Loucy (cell line): ENCODE measurements around the gene ZNF385C.
"Not testable (repeated sequence)": the region's sequence is repeated elsewhere in the genome, so short reads cannot be mapped to it uniquely, and the experiment has no call there.

Experiments
- H2AFZ ChIP-seq: fragments of 200-600 bp; sonication (generic); 2 replicates; pipeline ENCODE4 v1.6.0; 2016; ENCODE audit warnings: antibody characterized with exemption, mild to moderate bottlenecking, low read length, moderate library complexity
- H3F3A ChIP-seq: fragments of 200-600 bp; 2 replicates; pipeline ENCODE4 v1.6.0; 2016; ENCODE audit warnings: antibody characterized with exemption, low read depth, mild to moderate bottlenecking
- H3K27me3 ChIP-seq: fragments of 200-600 bp; sonication (generic); 2 replicates; pipeline ENCODE4 v1.6.1; 2014; ENCODE audit warnings: low read length, mild to moderate bottlenecking; ENCODE audit not compliant: insufficient read depth, poor library complexity, severe bottlenecking
- H3K36me3 ChIP-seq: fragments of 200-600 bp; sonication (generic); 2 replicates; pipeline ENCODE4 v1.6.1; 2016; ENCODE audit warnings: low read length; ENCODE audit not compliant: insufficient read depth
- H3K4me1 ChIP-seq: fragments of 200-600 bp; sonication (generic); 2 replicates; pipeline ENCODE4 v1.5.1; 2014; ENCODE audit warnings: low read length, mild to moderate bottlenecking; ENCODE audit not compliant: insufficient read depth, poor library complexity, severe bottlenecking
- H3K4me2 ChIP-seq: fragments of 200-600 bp; sonication (generic); 2 replicates; pipeline ENCODE4 v1.6.0; 2014; ENCODE audit warnings: antibody characterized with exemption, low read length, low read depth, mild to moderate bottlenecking; ENCODE audit not compliant: poor library complexity, severe bottlenecking
- H3K4me3 ChIP-seq: fragments of 200-600 bp; sonication (generic); 2 replicates; pipeline ENCODE4 v1.5.1; 2014; ENCODE audit warnings: low read length, mild to moderate bottlenecking, mixed read lengths; ENCODE audit not compliant: poor library complexity, severe bottlenecking
- H3K79me2 ChIP-seq: fragments of 200-600 bp; sonication (generic); 2 replicates; pipeline ENCODE4 v1.6.1; 2014; ENCODE audit warnings: low read length; ENCODE audit not compliant: insufficient read depth
- H3K9ac ChIP-seq: fragments of 200-600 bp; sonication (generic); 2 replicates; pipeline ENCODE4 v1.6.0; 2014; ENCODE audit warnings: mild to moderate bottlenecking, low read depth, low read length, moderate library complexity; ENCODE audit not compliant: poor library complexity, severe bottlenecking
- H3K9me2 ChIP-seq: fragments of 200-600 bp; sonication (generic); replicated peaks from 2 replicates; pipeline ENCODE4 v1.6.1; 2016; ENCODE audit warnings: low read depth, low read length, mixed read lengths
- H3K9me3 ChIP-seq: fragments of 200-600 bp; sonication (generic); 2 replicates; pipeline ENCODE4 v1.6.1; 2014; ENCODE audit warnings: mild to moderate bottlenecking, antibody characterized with exemption, low read length, low read depth; ENCODE audit not compliant: insufficient read depth
- H4K20me1 ChIP-seq: fragments of 200-600 bp; sonication (generic); 2 replicates; pipeline ENCODE4 v1.6.0; 2014; ENCODE audit warnings: antibody characterized with exemption, low read length, mild to moderate bottlenecking; ENCODE audit not compliant: insufficient read depth, poor library complexity, severe bottlenecking
- EZH2phosphoT487 ChIP-seq: fragments of 200-600 bp; IDR thresholded peaks from 2 replicates; pipeline ENCODE4 v1.6.1; 2018; ENCODE audit warnings: antibody characterized with exemption, mild to moderate bottlenecking, moderate library complexity, borderline replicate concordance
- TF ChIP-seq, protein P1 (sequence below): fragments of 200-600 bp; sonication (generic); conservative IDR thresholded peaks from 2 replicates; pipeline ENCODE4 v1.5.1; 2014; ENCODE audit warnings: mild to moderate bottlenecking, antibody characterized with exemption, low read length

Gene ZNF385C

DNA sequence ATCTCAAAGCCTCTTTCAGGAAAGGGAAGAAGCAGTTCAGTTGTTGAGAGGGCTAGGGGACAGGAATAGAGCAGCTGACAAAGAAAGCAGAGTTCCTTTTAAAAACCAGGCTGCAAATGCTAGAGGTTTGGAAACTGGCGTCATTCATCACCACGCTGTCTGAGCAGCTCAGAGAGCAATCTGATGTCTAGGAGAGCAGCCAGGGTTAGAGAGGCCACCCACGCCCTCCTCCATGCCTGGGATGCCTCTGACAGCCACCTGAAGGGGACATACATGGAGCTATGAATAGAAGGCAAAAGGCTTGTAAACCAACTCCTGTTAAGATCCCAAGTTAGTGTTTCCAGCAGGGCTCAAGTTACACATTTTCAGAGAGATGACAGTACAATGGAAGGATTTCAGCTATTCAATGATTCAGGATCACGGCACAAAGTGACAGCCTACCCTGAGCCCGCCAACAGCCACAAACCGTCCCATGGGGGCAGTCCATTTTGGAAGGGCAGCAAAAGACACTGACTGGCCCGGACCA is 44.2 kb upstream of the ZNF385C start:
- H3K9me3 ChIP-seq = no peaks in the 10 kb centered on the region
- peaks cover 17% of the 10 kb centered on the region for H4K20me1 ChIP-seq
- peaks cover 8% of the 10 kb centered on the region; the same call in 1 of the 2 replicates for H3K36me3 ChIP-seq
- peaks cover 78% of the 10 kb centered on the region; the same call in 1 of the 2 replicates for H3K79me2 ChIP-seq
- no peak overlapping the region for H3K4me2 ChIP-seq
- H3K4me1 ChIP-seq = peaks cover 6% of the 10 kb centered on the region
- H2AFZ ChIP-seq = no peak overlapping the region
- no peak overlapping the region for H3K4me3 ChIP-seq
- H3K9me2 ChIP-seq = no peaks in the 10 kb centered on the region
- H3K9ac ChIP-seq = no peak overlapping the region
- no peaks in the 10 kb centered on the region for H3F3A ChIP-seq
- H3K27me3 ChIP-seq = no peaks in the 10 kb centered on the region
- TF ChIP-seq EZH2phosphoT487 = no peak
- TF ChIP-seq, protein P1, sequence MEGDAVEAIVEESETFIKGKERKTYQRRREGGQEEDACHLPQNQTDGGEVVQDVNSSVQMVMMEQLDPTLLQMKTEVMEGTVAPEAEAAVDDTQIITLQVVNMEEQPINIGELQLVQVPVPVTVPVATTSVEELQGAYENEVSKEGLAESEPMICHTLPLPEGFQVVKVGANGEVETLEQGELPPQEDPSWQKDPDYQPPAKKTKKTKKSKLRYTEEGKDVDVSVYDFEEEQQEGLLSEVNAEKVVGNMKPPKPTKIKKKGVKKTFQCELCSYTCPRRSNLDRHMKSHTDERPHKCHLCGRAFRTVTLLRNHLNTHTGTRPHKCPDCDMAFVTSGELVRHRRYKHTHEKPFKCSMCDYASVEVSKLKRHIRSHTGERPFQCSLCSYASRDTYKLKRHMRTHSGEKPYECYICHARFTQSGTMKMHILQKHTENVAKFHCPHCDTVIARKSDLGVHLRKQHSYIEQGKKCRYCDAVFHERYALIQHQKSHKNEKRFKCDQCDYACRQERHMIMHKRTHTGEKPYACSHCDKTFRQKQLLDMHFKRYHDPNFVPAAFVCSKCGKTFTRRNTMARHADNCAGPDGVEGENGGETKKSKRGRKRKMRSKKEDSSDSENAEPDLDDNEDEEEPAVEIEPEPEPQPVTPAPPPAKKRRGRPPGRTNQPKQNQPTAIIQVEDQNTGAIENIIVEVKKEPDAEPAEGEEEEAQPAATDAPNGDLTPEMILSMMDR = no peak

DNA sequence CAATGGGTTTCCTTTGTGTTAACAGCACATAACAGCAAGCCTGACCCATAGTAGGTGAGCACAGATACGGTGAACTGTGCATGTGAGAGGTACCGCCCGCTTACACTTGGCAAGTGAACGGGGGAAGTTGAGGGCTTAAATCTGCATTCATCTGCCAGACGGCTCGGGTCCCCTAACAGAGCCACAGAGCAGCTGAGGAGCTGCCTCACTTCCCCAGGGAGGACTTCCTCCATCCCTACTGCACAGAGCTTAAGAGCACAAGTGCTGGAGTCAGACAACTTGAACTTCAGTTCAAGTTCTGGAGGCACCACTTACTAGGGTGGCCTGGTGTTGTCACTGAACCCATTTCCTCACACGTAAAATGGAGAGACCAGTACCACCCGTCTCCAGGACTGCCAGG is 43.1 kb upstream of the ZNF385C start:
- Histone ChIP-seq H3K9me2 (no peaks in the 10 kb centered on the region), H2AFZ (no peak overlapping the region)

DNA sequence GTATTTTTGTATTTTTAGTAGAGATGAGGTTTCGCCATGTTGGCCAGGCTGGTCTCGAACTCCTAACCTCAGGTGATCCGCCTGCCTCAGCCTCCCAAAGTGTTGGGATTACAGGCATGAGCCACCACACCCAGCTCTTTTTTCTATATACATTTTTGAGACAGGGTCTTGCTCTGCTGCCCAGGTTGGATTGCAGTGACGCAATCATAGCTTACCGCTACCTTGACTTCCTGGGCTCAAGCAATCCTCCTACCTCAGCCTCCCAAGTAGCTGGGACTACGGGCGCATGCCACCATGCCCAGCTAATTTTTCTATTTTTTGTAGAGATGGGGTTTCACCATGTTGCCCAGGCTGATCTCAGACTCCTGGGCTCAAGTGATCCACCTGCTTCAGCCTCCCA is 42.4 kb upstream of the ZNF385C start:
- not testable (repeated sequence) for H3K4me2 ChIP-seq, H2AFZ ChIP-seq, H3F3A ChIP-seq, H3K9me3 ChIP-seq, H3K4me3 ChIP-seq, H3K27me3 ChIP-seq, H3K4me1 ChIP-seq, H3K9ac ChIP-seq, H3K9me2 ChIP-seq
- peaks cover 11% of the 10 kb centered on the region for H4K20me1 ChIP-seq
- peaks cover 80% of the 10 kb centered on the region for H3K79me2 ChIP-seq
- H3K36me3 ChIP-seq = peaks cover 16% of the 10 kb centered on the region; the same call in 1 of the 2 replicates

More for the DNA sequence above, 43.1 kb upstream of the ZNF385C start:
- H3K9ac ChIP-seq = no peak overlapping the region
- peaks cover 10% of the 10 kb centered on the region; the same call in 1 of the 2 replicates for H3K36me3 ChIP-seq
- H3K4me1 ChIP-seq = peaks cover 4% of the 10 kb centered on the region
- H3K4me3 ChIP-seq = no peak overlapping the region
- no peaks in the 10 kb centered on the region for H3K9me3 ChIP-seq
- H3K79me2 ChIP-seq = peaks cover 77% of the 10 kb centered on the region
- H3K4me2 ChIP-seq = no peak overlapping the region
- H4K20me1 ChIP-seq = peaks cover 11% of the 10 kb centered on the region
- no peaks in the 10 kb centered on the region for H3F3A ChIP-seq
- no peak for TF ChIP-seq EZH2phosphoT487
- TF ChIP-seq, protein P1 = no peak
- H3K27me3 ChIP-seq = no peaks in the 10 kb centered on the region
